ENCODE data around the gene BSCL2. TPM values are rescaled to one million over a fixed set of nuclear protein-coding genes. Genes with fewer than 3 reads are reported as not detected.
"Not testable (repeated sequence)": the region's sequence is repeated elsewhere in the genome, so short reads cannot be mapped to it uniquely, and the experiment has no call there.

The BSCL2 gene
- total RNA-seq, 1 experiment from 2014 or later: 97.2 TPM

- TF ChIP-seq HMGXB4 (CRISPR knock-in tag; IDR thresholded peaks at IDR 0.05) (no peak), CREB1 (CRISPR knock-in tag; IDR thresholded peaks at IDR 0.05) (no peak), NR3C1 (CRISPR knock-in tag; conservative IDR thresholded peaks at IDR 0.05; ENCODE audit: low read depth) (no peak), MYBL2 (CRISPR knock-in tag; IDR thresholded peaks at IDR 0.05) (no peak)
Measured at GRCh38 chr11:62676698-62677097, 30.5 kb downstream of the BSCL2 start (continued).

GRCh38 chr11:62675415-62675814, 31.8 kb downstream of the BSCL2 start:
- not testable (repeated sequence) for H3K27me3 Mint-ChIP-seq (ENCODE audit: low read depth); H3K4me3 Mint-ChIP-seq; H3K9me3 Mint-ChIP-seq; DNase-seq (ENCODE audit: low spot score); ATAC-seq; H3K27ac Mint-ChIP-seq
- ChIA-PET POLR2A (interaction anchor here (1.3 to 3.5 kb wide), 2 partner anchors 8 to 10 kb away, joined by 4 to 10 read pairs; partner anchors contain the start of genes C11orf98 and CSKMT), CTCF (interaction anchor here (0.6 to 1.0 kb wide), 2 partner anchors 22 to 94 kb away, joined by 3 to 5 read pairs; partner anchors contain the start of gene INTS5)
- H3K4me1 Mint-ChIP-seq: peaks cover 26% of the 10 kb centered on the region
- H3K36me3 Mint-ChIP-seq: peaks cover 38% of the 10 kb centered on the region

GRCh38 chr11:62673196-62673525, 34.1 kb downstream of the BSCL2 start:
- DNase-seq (ENCODE audit: low spot score) (no peak), ATAC-seq (no peak)
- Mint-ChIP-seq H3K27ac (peak overlapping the region; percentile 54; the same call in 1 of the 2 replicates), H3K36me3 (peaks cover 38% of the 10 kb centered on the region), H3K4me1 (peaks cover 30% of the 10 kb centered on the region), H3K9me3 (no peaks in the 10 kb centered on the region), H3K4me3 (peak overlapping the region; percentile 98), H3K27me3 (ENCODE audit: low read depth) (no peaks in the 10 kb centered on the region)
- CTCF ChIA-PET: interaction anchor here (0.5 kb wide), 1 partner anchor 22 kb away, joined by 3 read pairs; no protein-coding TSS in a partner anchor
- POLR2A ChIA-PET: interaction anchor here (0.5 to 3.5 kb wide), 5 partner anchors 8 to 83 kb away, joined by 3 to 35 read pairs (median 9); partner anchors contain the start of genes BSCL2, C11orf98, CSKMT and GNG3
- TF ChIP-seq NFATC4 (CRISPR knock-in tag; IDR thresholded peaks at IDR 0.05) (no peak), ZNF232 (CRISPR knock-in tag; IDR thresholded peaks at IDR 0.05) (no peak), GABPB1 (CRISPR knock-in tag; IDR thresholded peaks at IDR 0.05) (no peak), ZMAT4 (CRISPR knock-in tag; IDR thresholded peaks at IDR 0.05) (no peak), ZBTB21 (CRISPR knock-in tag; IDR thresholded peaks at IDR 0.05; ENCODE audit: borderline replicate concordance) (no peak), USF2 (CRISPR knock-in tag; IDR thresholded peaks at IDR 0.05) (no peak), ZNF219 (CRISPR knock-in tag; IDR thresholded peaks at IDR 0.05; ENCODE audit: borderline replicate concordance) (no peak), ELF4 (CRISPR knock-in tag; IDR thresholded peaks at IDR 0.05; ENCODE audit: low read depth) (no peak), PRRX2 (CRISPR knock-in tag; IDR thresholded peaks at IDR 0.05) (no peak), E2F1 (CRISPR knock-in tag; IDR thresholded peaks at IDR 0.05) (no peak), ZSCAN18 (CRISPR knock-in tag; IDR thresholded peaks at IDR 0.05) (no peak), ZNF138 (CRISPR knock-in tag; conservative IDR thresholded peaks at IDR 0.05) (no peak)
